IPS DF 4.7 (cell line): ENCODE measurements around the gene ANTXRL.
"Not testable (repeated sequence)": the region's sequence is repeated elsewhere in the genome, so short reads cannot be mapped to it uniquely, and the experiment has no call there.

Experiments
- DNase-seq: peaks from one replicate; pipeline ENCODE4 v3.0.0-alpha.2; 2013; ENCODE audit warnings: low spot score; ENCODE audit errors: extremely low read depth

The ANTXRL gene

DNA sequence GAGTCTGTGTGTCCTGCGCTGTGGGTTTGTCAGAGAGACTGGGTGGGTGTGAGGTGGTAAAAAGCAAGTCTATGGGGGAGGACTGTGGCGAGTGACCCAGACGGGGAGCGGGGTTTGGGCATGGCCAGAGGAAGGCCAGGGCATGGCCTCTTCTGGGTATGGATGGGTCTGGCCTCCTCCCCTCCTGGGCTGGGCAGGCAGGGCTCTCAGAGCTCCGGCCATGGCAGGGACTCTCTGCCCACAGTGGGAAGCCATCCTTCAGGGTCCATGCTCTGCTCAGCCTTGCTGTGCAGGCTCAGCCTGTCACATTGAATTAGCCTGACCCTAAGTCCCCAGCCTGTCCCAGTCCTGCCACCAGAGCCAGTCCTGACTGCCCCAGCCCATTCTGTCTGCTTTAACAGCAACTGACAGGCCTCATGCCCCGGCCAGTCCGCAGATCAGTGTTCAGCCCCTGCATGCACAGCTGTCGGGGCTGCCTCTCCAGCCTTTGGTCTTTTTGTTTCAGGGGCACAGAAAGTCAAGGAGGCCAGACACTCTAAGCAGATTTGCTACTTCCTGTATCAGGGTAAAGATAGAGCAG is 7.9 kb downstream of the ANTXRL start:
- no peak for DNase-seq

DNA sequence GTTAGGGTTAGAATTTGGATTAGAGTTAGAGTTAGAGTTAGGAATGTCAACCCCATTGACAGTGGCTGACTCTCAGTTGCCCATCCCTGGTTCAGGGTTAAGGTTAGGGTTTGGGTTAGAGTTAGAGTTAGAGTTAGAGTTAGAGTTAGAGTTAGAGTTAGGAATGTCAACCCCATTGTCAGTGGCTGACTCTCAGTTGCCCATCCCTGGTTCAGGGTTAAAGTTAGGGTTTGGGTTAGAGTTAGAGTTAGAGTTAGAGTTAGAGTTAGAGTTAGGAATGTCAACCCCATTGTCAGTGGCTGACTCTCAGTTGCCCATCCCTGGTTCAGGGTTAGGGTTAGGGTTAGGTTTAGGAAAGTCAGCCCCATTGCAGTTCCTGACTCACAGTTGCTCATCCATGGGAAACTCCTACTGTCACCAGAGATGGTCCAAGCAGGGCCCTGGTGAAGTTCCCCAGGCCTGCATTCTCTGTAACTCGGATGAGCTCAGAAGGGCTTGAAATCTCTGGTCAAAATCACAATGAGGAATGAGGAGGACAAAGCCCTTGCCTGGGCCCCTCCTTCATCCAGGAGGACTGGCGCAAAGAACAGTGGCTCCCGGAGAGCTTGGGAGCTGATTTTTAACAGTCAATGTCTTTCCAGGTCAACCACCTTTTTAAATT is 8.7 kb downstream of the ANTXRL start:
- not testable (repeated sequence) for DNase-seq

DNA sequence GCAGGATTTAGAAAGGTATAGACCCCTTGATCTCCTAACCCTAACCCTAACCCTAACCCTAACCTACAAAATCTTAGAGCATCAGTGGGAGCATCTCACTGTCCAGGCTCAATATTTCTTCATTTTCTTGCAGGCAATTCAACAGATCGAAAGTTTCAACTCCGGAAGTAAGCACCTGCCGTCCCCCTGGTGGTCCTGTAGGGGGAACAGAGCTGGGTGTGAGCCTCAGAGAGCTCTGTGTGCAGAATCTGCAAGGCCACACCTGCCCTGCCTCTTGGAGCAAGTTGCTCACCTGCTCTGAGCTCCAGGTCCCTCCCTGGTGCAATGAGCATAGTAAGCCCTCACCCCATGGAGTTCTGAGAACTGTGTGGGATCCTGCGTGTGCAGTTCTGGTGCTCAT is 9.3 kb downstream of the ANTXRL start:
- DNase-seq: not testable (repeated sequence)

DNA sequence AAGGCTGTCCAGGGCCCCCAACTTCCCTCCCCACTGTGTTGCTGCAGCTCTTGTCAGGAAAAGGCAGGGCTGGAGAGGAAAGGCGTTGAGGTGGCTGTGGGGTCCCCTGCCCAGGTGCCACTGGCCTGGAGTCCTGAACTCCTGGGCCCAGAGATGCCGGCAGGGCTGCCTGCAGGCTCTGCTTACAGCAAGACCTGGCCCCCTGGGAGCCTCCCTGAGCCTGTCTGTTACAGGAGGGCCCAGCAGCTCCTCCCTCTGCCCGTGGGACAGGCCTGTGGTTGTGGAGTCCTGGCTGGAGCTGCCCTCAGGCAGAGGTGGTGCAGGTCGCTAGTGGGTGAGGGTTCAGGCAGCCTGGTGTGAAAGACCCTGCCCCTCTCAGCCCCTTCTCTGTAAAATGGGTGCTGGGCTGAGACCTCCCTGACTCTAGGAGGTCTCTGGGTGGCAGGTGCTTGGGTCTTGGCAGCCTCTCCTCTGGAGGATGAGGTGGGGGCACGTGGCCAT is 9.9 kb downstream of the ANTXRL start:
- no peak for DNase-seq

DNA sequence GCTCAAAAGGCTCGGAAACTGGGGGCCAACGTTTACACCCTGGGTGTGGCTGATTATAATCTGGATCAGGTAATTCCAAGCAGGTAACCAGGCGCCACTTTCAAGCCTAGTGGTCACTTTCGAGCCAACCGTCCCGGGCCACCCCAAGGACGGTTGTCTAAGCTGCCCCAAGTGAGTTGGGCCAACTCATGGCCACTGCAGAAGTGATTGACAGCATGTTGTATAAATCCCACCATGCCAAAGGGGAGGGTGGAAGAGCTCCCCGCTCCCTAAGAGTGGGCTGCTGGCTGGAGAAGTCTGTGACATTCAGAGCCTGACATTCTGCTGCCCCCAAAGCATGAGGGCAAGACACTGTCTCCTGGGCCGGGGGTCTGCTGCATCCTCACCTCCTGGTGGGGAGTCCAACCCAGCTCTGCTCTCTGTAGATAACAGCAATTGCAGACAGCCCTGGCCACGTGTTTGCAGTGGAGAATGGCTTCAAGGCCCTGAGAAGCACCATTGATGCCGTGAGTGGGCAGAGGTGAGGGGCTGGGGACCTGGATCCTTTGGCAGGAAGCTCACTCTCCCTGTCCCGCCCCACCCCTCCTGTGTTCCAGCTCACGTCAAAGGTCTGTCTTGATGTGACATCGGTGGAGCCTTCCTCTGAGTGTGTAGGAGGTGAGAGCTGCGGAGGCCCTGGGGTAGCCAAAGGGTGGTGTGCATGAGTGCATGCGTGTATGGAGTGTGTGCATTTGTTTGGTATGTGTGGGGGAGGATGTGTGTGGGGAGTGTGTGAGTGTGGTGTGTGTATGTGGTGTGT is 10.8 kb downstream of the ANTXRL start:
- no peak for DNase-seq

DNA sequence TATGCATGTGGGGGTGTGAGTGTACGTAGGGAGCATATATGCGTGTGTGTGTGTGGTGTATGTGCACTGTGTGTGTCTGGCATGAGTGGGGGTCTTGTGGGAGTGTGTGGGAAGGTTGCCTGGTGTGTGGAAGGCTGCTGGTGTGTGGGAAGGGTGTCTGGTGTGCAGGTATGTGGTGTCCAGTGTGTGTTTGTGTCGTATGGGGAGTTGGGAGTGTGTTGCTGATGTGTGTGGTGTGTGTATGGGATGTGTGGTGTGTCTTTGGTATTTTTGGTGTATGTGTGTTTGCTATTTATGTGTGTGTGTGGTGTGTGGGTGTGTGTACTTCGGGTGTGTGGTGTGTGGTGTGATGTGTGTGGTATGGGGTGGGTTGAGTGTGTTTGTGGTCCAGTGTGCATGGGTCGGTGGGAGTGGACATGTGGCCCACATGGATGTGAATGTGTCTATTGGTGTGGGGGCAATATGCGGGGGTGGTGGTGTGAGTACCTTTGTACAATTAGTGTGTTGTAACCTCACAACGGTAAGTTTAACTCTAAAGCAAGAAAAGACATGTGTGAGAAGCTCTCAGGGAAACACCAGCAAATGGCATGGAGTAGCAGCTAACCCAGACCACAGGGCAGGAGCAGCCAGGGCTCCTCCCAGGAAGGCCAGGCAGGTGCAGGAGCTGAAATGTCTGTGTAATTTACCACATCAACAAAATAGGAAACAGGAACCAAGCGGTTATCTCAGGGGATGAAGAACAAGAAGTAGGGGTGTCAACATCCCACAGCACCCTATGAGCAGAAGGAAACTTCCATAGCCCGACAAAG is 11.9 kb downstream of the ANTXRL start:
- DNase-seq: no peak

DNA sequence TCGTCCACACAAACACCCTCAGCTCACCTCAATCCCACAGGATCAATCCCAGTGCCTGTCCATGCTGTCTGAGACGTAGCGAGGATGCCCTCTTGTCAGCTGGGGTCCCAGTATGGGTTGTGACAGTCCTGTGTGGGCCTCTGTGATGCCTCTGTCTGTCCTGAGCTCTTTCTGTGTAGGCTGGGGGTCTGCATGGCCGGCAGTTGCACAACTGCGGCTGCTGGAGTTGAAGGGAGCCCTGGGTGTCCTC is 12.4 kb downstream of the ANTXRL start:
- no peak for DNase-seq

DNA sequence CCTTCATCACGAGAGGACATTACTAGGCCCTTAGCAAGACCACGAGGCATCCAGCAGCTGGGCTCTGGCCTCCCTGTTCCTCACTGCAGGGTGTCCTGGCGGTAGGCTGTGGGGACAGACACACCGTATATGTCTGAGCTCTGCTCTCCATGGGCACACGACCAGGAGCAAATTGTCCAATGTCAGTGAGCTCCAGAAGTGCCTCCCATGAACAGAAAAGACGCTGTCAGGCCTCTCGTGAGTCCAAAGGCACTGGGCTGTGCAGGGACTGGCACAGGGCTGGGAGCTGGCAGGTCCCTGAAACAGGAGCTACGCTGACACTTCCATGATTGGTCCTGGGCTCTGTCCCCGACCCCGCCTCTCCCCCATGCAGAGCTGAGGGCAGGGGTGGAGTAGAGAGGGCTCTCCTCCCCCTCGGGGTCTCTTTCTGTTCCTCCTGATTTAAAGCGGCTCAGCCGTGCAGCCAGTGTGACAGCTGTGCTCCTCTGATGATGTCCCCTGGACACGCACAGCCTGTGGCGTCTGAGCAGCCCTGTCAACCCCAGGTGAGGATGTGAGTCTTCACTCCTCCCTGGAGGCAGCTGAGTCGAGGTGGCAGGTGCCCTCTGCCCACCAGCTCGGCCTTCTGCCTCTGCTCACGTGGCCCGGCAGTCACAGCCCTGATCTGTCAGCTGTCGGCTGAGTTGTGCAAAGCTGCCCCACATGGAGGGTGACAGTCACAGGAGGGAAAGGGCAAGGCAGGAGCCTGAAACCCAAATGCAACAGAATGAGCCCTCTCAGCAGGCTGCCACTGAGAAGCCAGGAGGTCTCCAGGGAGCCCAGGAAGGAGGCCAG is 13.0 kb downstream of the ANTXRL start:
- no peak for DNase-seq

DNA sequence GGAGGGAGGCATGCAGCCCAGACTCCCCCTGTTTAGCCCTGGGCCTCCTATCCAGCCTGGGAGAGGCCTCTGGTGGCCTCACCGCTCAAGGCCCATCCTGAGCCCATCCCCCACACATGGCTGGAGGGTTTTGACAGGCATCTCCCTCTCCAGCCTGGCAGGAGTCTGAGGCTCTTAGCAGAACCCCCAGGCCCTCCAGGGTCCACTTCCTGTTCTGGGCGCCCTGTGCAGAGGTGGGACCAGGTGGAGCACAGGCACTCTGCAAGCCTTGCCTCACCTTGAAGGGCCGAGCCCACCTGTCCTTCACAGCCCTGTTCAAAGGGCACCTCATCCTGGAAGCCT is 13.5 kb downstream of the ANTXRL start:
- not testable (repeated sequence) for DNase-seq

DNA sequence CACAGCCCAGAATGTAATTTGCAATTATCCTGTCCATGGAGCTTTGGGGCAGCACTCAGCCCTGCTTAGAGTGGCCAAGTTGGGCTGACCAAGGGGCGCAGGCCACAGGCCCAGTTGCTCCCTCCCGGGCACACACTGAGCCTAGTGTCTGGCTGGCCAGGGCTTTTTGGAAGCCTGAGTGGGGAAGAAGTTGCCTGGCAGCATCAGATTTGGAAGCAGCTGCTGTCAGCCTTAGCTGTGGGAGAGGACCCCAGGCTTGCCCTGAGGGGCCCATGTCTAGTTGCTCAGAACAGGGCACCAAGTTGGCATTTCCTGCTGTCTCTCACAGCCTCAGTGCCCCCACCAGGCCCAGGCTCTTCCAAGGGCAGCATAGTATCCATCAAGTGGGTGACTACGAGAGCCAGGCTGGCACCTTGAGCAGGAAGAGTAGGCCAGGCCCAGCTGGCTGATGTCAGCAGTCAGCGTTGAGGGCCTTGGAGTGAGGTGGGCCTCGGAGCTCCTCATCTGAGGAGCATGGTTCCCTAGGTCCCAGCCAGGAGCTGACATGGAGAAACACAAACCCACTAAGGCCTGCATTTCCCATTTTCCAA is 14.4 kb downstream of the ANTXRL start:
- no peak for DNase-seq

DNA sequence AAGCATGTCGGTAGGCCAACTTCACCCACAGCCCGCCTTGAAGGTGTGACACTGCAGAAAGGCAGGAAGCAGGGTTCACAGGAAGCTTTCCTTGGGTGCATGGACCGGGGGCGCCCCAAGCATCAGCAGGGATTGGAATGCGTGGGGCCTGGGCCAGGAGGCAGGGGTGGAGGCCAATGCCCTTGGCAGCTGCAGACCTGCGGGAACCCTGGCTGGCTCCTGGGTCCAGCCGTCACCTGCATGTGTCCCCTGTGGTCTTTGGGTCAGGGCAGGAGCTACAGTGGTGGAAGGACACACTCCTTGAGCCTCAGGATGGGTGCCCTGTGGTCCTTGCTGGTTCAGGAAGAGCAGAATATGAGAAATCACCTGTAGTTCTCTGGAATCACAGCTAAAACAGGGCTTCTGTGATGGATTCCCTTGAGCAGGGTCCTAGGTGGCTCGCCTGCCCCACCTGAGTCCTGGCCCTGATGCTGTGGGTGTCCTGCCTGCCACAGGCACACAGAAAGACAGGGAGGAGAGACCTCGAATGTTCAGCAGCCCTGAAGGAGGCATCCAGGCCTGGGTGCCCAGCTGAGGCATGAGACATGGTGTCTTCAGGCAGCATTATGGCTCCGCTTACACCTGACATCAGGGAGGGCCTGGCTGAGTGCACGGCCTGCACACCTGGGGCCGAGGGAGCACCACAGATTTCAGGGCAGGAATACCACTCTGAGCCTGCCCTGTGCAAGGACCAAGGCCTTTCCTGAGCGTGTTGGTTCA is 15.1 kb downstream of the ANTXRL start:
- no peak for DNase-seq

DNA sequence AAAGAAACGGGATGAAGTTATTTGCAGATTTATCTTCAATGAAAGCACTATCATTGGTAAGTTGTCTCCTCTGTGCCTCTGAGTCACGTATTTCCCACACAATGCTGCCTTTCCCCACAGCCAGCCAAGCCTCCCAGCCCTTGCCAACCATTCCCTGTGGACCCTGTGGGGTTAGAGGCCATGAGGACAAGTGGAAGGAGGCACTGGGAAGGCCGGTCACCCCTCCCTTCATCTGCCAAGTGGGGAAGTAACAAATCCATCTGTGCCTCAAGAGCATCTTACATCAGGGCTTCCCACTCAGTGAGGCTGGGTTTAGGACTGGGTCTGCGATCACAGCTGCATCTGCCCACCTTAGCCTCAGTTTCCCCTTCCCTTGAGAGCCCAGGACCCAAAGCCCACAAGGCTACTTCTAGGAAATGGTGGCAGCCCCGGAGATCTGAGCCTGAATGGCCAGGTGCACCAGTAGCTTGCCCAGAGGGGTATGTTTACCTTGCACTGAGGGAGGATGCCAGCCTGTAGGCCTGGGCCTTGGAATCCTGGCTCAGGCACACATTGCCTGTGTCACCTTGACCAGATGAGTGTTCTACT is 16.1 kb downstream of the ANTXRL start:
- DNase-seq: not testable (repeated sequence)

DNA sequence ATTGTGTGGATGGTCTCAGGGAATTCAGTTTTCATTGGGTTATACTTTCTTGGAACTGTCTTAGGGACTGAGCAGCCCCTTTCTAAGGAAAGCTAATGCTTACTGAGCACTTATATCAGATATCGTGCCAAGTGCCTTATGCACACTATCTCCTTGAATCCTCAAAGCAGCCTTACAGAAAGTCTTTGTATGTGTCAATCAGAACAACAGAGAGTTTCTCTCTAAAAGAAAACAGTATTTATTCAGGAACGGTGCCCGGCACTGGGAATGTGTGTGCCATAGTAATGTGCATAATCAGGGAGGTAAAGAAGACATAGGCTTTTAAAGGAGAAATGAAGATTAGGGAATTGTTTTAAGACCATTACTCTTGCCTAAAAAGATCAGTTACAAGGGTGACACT is 17.3 kb downstream of the ANTXRL start:
- no peak for DNase-seq

DNA sequence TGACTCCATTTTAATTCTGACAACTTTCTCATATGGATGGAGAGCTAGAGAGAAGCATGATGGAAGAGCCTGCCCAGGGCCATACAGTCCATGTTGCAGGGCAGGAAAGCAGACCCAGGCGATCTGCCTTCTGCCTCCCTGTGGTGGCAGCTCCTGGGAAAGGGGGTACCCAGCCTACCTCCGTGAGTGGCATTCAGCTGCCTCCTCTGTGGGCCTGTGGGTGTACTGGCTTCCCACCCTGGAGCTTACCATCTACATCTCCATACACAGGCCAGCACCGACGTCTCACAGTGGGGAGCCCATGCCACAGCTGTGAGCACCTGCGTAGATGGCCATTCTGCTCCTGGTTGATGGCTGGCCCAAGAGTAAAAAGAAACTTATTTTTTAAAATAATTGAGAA is 17.9 kb downstream of the ANTXRL start:
- not testable (repeated sequence) for DNase-seq

DNA sequence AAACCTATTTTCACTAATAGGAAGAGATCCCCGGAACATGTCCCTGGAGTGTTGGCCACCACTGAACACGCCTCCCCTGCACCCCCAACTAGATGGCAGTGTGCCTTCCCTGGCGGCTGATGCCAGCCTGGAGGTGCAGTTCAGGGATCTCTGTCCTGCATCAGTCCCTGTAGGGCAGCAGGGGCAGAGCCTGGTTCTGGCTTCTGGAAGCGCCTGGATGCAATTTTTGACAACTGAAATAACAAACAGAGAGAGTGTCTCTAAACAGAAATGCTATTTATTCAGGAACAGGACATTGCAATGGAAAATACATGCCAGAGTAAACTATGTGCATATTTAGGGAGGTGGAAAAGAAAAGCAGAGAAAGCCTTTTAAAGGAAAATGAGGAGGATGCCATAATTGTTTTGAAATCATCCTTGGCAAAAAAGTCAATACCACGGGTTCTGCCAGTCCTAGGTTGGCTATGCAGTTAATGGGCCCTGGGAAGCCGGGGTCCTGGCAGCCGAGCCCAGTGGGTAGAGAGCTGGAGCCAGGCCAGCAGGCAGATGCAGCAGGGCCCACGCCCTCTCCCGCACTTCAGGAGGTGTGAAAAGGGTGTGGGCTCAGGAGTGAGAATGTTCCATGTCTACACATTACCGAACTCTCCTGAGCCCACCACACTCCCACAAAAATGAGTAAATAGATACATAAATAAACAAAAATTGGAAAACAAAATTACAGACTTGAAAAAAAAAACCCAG is 18.5 kb downstream of the ANTXRL start:
- no peak for DNase-seq

DNA sequence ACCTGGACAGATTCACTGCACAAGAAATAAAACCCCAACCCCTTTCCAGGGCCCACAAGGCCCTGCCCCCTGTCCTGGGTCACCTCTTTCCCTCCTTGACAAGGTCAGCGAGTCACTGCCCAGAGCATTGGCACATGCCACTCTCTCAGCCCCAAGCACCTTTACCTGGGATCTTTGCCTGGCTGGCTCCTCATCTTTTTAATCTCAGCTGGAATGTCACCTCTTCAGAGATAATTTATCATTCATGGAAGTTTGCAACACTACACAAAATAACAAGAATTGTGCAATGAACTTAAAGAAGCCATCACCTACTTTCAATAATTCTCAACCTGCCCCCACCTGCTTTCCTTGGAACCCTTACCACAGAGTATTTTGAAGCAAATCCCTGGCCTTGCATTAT is 19.2 kb downstream of the ANTXRL start:
- no peak for DNase-seq

DNA sequence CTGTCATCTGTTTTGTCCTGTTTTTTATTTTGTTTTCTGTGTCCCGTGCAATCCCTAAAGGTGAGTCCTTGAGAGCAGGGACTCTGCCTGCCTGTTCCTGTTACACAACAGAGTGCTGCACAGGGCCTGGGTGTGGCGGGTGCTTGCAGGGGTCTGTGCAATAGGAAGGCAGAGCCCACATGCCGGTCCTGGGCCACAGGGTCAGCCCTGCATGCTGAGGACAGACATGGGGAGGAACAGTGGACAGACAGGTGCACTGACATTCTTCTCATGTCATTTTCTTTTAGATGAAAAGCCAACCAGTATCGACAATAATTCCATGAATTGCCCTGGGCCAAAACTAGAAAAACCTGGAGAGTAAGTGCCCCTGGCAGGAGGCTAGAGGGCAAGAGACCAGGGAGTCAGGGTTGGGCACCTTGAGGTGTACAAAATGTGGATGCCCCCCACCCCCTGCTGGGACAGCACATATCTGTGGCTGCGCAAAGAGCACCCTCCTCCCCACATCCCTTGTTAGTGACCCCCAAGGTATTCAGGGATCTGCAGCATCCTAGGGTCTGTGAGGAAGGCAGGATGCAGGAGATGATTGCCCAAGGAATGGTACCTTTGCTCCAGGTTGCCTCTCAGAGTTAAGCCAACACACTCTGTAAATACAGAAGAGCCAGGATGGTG is 19.9 kb downstream of the ANTXRL start:
- DNase-seq: no peak
